Bronchial epithelial cell (primary cell): ENCODE results near the gene RNU11. TPM values are rescaled to one million over a fixed set of nuclear protein-coding genes. Genes with fewer than 3 reads are reported as not detected.

Experiments used
- DNase-seq: peaks from one replicate; pipeline ENCODE4 v3.0.0-alpha.2; 2010; ENCODE audit warnings: low read depth
- FAIRE-seq: peaks from 2 replicates; lab custom pipeline; 2011; peaks lifted over from hg19 to GRCh38; lab: Jason Lieb, UNC
- H3K27me3 ChIP-seq: 2 replicates; pipeline ENCODE4 v1.5.1; 2011; ENCODE audit warnings: low read length; ENCODE audit not compliant: control insufficient read depth, insufficient read depth
- H3K36me3 ChIP-seq: 2 replicates; pipeline ENCODE4 v1.5.1; 2011; ENCODE audit warnings: low read length; ENCODE audit not compliant: control insufficient read depth, insufficient read depth
- H3K4me3 ChIP-seq: 2 replicates; pipeline ENCODE4 v1.5.1; 2011; ENCODE audit warnings: mild to moderate bottlenecking, low read depth, low read length, control low read depth
- CTCF ChIP-seq: IDR thresholded peaks from 2 replicates; pipeline ENCODE4 v1.5.1; 2011; ENCODE audit warnings: mild to moderate bottlenecking, moderate library complexity, low read length, control low read depth, inconsistent platforms; ENCODE audit not compliant: insufficient read depth, severe bottlenecking
- total RNA-seq: library from RNA; depleted of rRNA; stranded (reverse); fragments of >200 nt; gene quantifications from 2 replicates; pipeline ENCODE4 v1.2.1, GENCODE V29; 2014

RNU11 gene
- not detected in 2 replicates for total RNA-seq

- no peak for TF ChIP-seq CTCF
- H3K27me3 ChIP-seq, result no peaks in the 10 kb centered on the region
- DNase-seq (peak; percentile 96), FAIRE-seq (no peak)
- H3K4me3 ChIP-seq, result peak within 1 kb of the TSS; percentile 32
- H3K36me3 ChIP-seq, result no peaks in the 10 kb centered on the region
These were observed at the start of gene RNU11 for GRCh38 chr1:28648474-28649198. TSS of gene RNU11 (plus strand) at chr1:28648600.

- H3K4me3 ChIP-seq, result no peak overlapping the region
- FAIRE-seq, result no peak
- TF ChIP-seq CTCF, result no peak
- H3K36me3 ChIP-seq, result peaks cover 7% of the 10 kb centered on the region
- DNase-seq, result peak; percentile 73
- no peaks in the 10 kb centered on the region for H3K27me3 ChIP-seq
These were observed 46.7 kb upstream of the RNU11 start for GRCh38 chr1:28601696-28602095.

- TF ChIP-seq CTCF, result peak; percentile 61
- peak; percentile 65 for DNase-seq
- FAIRE-seq, result no peak
- Histone ChIP-seq H3K4me3 (no peak overlapping the region), H3K27me3 (no peaks in the 10 kb centered on the region), H3K36me3 (peaks cover 10% of the 10 kb centered on the region)
These were observed 45.6 kb upstream of the RNU11 start for GRCh38 chr1:28602536-28603439.

- TF ChIP-seq CTCF, result no peak
- Histone ChIP-seq H3K27me3 (no peaks in the 10 kb centered on the region), H3K4me3 (no peak overlapping the region), H3K36me3 (peaks cover 11% of the 10 kb centered on the region)
- DNase-seq, result no peak
- FAIRE-seq, result no peak
These were observed 44.0 kb upstream of the RNU11 start for GRCh38 chr1:28604411-28604810.

- peaks cover 11% of the 10 kb centered on the region for H3K36me3 ChIP-seq
- DNase-seq, result no peak
- no peak for FAIRE-seq
- H3K27me3 ChIP-seq, result no peaks in the 10 kb centered on the region
- no peak for TF ChIP-seq CTCF
- no peak overlapping the region for H3K4me3 ChIP-seq
These were observed 43.4 kb upstream of the RNU11 start for GRCh38 chr1:28604962-28605361.
